Heart left ventricle (tissue), 16 donors: ENCODE data around the gene MAGI2. TPM values are rescaled to one million over a fixed set of nuclear protein-coding genes. Genes with fewer than 3 reads are reported as not detected.
A peak's percentile ranks its signal among the peaks of the same experiment; 100 is the strongest.

Experiments
- ATAC-seq, 4 donors: fragments of 200-7000 bp; cut with Tn5 transposase; one replicate each; pipeline ENCODE4 v1.9.1; 2020 to 2022; ENCODE audit warnings: moderate library complexity in 4 of 4, mild to moderate bottlenecking in 3 of 4, moderate number of reproducible peaks in 1 of 4
- DNase-seq, 5 donors: peaks; one replicate each; pipeline ENCODE4 v3.0.0-alpha.2; 2020
- H3K27ac ChIP-seq, 12 donors: fragments of 200-600 bp; sonication (generic) in 4 of 12; one replicate each; pipeline versions ENCODE4 v1.5.0 to v1.8.0; 2016 to 2022; ENCODE audit warnings: mild to moderate bottlenecking in 2 of 12
- H3K27me3 ChIP-seq, 9 donors: fragments of 200-600 bp; sonication (generic) in 2 of 9; one replicate each; pipeline versions ENCODE4 v1.5.1 to v1.8.0; 2016 to 2022; ENCODE audit warnings: mild to moderate bottlenecking in 3 of 9
- H3K36me3 ChIP-seq, 9 donors: fragments of 200-600 bp; sonication (generic) in 2 of 9; one replicate each; pipeline versions ENCODE4 v1.5.0 to v1.8.0; 2018 to 2022; ENCODE audit warnings: mild to moderate bottlenecking in 2 of 9
- H3K4me1 ChIP-seq, 12 donors: fragments of 200-600 bp; sonication (generic) in 4 of 12; one replicate each; pipeline versions ENCODE4 v1.5.0 to v1.8.0; 2016 to 2022; ENCODE audit warnings: mild to moderate bottlenecking in 3 of 12
- H3K4me3 ChIP-seq, 12 donors: fragments of 200-600 bp; sonication (generic) in 4 of 12; one replicate each; pipeline versions ENCODE4 v1.5.0 to v1.8.0; 2017 to 2022; ENCODE audit warnings: mild to moderate bottlenecking in 9 of 12, moderate library complexity in 4 of 12
- H3K9me3 ChIP-seq, 12 donors: fragments of 200-600 bp; sonication (generic) in 4 of 12; one replicate each; pipeline versions ENCODE4 v1.5.0 to v1.8.0; 2016 to 2022; ENCODE audit warnings: mild to moderate bottlenecking in 1 of 12
- POLR2A ChIP-seq, 2 donors: fragments of 450-650 bp; IDR thresholded peaks; one replicate each; pipeline ENCODE4 v1.6.1; 2017; ENCODE audit warnings: antibody characterized with exemption in 2 of 2, mild to moderate bottlenecking in 2 of 2, moderate library complexity in 2 of 2
- WGBS, 4 donors: extraction: QIAGEN DNeasy Blood & Tissue Kit in 2 of 4; methylation state at CpG; one replicate each; pipeline versions ENCODE4 v1.1.5 to v1.1.7; 2013 to 2018; 5-methylcytosine and 5-hydroxymethylcytosine counted together
- intact Hi-C, 10 donors: fragments of 100-400 bp; cut with DNase I; formaldehyde crosslinking; loops; one replicate each; pipeline versions ENCODE4 v1.11.1 to v1.14.2; 2022
- polyA plus RNA-seq, 2 donors: library from polyadenylated mRNA; stranded (reverse); fragments of 200-250 nt; gene quantifications; one replicate each; pipeline ENCODE4 v1.2.3, GENCODE V29; 2013
- total RNA-seq, 9 donors: library from RNA; depleted of rRNA in 2 of 9; stranded (reverse); fragments of >200 nt in 2 of 9; fragmentation: NEBNext Ultra II Directional in 3 of 9; extraction: Animal tissue kit (Norgen Biotek cat#: 25700) in 3 of 9; gene quantifications; one replicate each; pipeline versions ENCODE4 v1.1.0 to v1.2.4, GENCODE V29; 2016 to 2023
- TF ChIP-seq, protein P1 (sequence below), 12 donors: fragments of 200-600 bp; sonication (generic) in 4 of 12; IDR thresholded peaks; one replicate each; pipeline versions ENCODE4 v1.5.0 to v1.8.0; 2018 to 2022; ENCODE audit warnings: antibody characterized with exemption in 12 of 12, mild to moderate bottlenecking in 5 of 12
- donor health status: ischemic (EF 13 %, LVEDD 7.1; RV severe dilation, severe dysfunction).
- donor health status: healthy with polysubstance abuse.
- donor health status: DM: no; HTN: yes; CAD: no.
- donor health status: DM: no; HTN: no; CAD: no.
- donor health status: ischemic (EF 25% LVEDD 6.9; RV normal size, moderate dysfunction).
- donor health status: ischemic (EF 25% LVEDD 5.7; RV mildly dilated, moderate dysfunction).
- donor health status: healthy.
- donor health status: DM: yes; HTN: yes; CAD: no.
- donor health status: ischemic (EF 35%, LVEDD 5.7; RV mildly dilated, moderate dysfunction).
- donor health status: nonischemic (EF 11% LVEDD 7.7; RV severe dilation, severe dysfunction).
- donor health status: DM: yes; HTN: yes; CAD: no.
- donor health status: PGD.
- donor health status: ischemic (EF 29% LVEDD 5.4; RV normal size, mild dysfunction).
- donor health status: nonischemic (EF 23%, LVEDD 6.1; RV moderate dilation, normal function).

Gene MAGI2
- total and polyA plus RNA-seq, 11 donors: 1.1 to 6.8 (median 3.8) TPM

DNA sequence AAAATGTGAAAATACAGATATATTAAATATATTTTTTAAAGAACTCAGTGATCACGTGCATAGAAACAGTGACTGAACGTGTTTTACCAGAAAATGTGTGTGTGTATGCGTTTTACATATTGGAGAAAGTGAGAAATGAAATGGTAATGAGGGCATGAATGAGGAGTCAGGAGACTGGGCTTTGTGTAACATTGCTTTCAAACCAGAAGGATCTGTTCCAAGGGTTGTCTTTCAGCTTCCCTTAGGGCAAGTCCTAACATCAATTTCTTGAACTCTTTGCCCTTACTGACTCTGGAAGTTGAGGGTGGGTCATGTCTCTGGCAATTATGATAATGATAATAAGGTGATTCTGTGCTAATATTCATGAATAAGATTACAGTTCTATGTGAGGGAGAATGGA lies 1097.6 kb downstream of the MAGI2 start:
- no peaks in the 10 kb centered on the region for H3K9me3 ChIP-seq
- WGBS, 4 donors: 80 to 85% (median 84%) methylated on average over 3 of the region's 3 CpGs
- TF ChIP-seq, protein P1, sequence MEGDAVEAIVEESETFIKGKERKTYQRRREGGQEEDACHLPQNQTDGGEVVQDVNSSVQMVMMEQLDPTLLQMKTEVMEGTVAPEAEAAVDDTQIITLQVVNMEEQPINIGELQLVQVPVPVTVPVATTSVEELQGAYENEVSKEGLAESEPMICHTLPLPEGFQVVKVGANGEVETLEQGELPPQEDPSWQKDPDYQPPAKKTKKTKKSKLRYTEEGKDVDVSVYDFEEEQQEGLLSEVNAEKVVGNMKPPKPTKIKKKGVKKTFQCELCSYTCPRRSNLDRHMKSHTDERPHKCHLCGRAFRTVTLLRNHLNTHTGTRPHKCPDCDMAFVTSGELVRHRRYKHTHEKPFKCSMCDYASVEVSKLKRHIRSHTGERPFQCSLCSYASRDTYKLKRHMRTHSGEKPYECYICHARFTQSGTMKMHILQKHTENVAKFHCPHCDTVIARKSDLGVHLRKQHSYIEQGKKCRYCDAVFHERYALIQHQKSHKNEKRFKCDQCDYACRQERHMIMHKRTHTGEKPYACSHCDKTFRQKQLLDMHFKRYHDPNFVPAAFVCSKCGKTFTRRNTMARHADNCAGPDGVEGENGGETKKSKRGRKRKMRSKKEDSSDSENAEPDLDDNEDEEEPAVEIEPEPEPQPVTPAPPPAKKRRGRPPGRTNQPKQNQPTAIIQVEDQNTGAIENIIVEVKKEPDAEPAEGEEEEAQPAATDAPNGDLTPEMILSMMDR (IDR thresholded peaks at IDR 0.05): no peak
- DNase-seq (no peak), ATAC-seq (no peak)
- no peak overlapping the region for H3K27ac ChIP-seq
- intact Hi-C loops: no loop called here
- H3K36me3 ChIP-seq: no peaks in the 10 kb centered on the region
- no peak overlapping the region for H3K4me3 ChIP-seq
- H3K4me1 ChIP-seq: no peaks in the 10 kb centered on the region
- no peaks in the 10 kb centered on the region for H3K27me3 ChIP-seq

DNA sequence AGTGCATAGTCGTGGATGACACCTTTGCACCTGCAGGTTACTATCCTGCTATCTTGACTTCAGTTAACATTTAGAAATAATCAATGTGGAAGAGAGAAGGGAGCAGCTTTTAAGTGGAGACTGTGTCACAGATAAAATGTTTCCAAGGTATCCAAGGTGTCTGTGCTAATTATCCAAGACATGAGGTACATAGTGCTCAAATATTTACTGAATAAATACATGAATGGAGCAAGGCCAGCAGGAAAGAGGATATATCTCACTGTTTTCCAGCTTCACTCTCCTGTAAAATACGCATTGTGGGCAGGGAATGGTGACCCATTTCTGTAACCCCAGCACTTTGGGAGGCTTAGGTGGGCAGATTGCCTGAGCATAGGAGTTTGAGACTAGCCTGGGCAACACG lies 1102.5 kb downstream of the MAGI2 start:
- Histone ChIP-seq H3K27ac (no peak overlapping the region), H3K9me3 (no peaks in the 10 kb centered on the region), H3K4me1 (peaks cover 0 to 8% (median 0%) of the 10 kb centered on the region in 12 donors), H3K4me3 (no peak overlapping the region), H3K27me3 (no peaks in the 10 kb centered on the region), H3K36me3 (no peaks in the 10 kb centered on the region)
- intact Hi-C loops: no loop called here
- TF ChIP-seq POLR2A (IDR thresholded peaks at IDR 0.05): no peak
- TF ChIP-seq, protein P1 (IDR thresholded peaks at IDR 0.05): no peak
- DNase-seq (no peak), ATAC-seq (no peak)
- 74 to 95% (median 85%) methylated on average over 3 of the region's 3 CpGs for WGBS, 4 donors

DNA sequence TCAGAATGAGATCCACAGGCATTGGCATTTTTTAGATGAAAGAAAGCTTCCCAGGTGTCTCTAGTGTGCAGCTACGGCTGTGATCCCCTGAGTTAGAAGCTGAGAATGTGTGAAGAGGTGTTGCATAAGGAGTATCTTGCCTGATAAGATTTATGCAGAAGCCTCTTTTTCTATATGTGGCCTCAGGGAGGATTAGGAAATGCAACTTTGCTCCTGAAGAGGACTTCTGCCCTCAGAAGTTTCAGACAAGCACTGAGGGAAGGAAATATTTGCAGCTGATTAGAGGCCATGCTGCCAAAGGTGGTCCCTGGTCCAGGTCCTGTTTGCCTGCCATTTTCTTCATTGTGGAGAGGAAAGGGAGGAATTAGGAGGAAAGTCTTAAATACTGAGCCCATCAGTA lies 1103.1 kb downstream of the MAGI2 start:
- whole genome bisulfite sequencing, 4 donors: 36 to 77% (median 54%) methylated on average over 1 of the region's 1 CpG
- intact Hi-C loops: no loop called here

DNA sequence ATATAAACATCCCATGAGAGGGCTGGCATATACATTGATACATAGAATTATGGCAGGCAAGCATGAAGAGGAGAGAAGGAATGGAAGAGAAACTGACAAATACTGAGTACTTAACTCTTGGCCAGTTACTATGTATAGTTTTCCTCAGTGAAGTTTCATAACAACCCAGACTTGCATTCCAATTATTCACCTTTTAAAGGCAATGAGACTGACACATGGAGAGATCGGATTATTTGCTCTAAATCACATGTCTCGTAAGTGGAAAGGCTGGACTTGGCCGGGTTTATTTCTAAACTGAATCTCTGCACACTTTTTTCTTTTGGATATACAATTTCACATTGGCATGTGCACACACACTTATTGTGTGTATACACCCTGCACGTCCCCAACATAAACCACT lies 1106.6 kb downstream of the MAGI2 start:
- H3K4me1 ChIP-seq: peaks cover 0 to 9% (median 0%) of the 10 kb centered on the region in 12 donors
- intact Hi-C loops: no loop called here
- ATAC-seq (peak in 1 of 4 donors; percentile 20), DNase-seq (no peak)
- H3K27me3 ChIP-seq: no peaks in the 10 kb centered on the region
- H3K9me3 ChIP-seq: no peaks in the 10 kb centered on the region
- TF ChIP-seq POLR2A (IDR thresholded peaks at IDR 0.05): no peak
- TF ChIP-seq, protein P1 (IDR thresholded peaks at IDR 0.05): no peak
- no peaks in the 10 kb centered on the region for H3K36me3 ChIP-seq
- WGBS, 4 donors: 73 to 80% (median 77%) methylated on average over 4 of the region's 4 CpGs
- no peak overlapping the region for H3K27ac ChIP-seq
- H3K4me3 ChIP-seq: no peak overlapping the region

More for the DNA sequence above, 1103.1 kb downstream of the MAGI2 start:
- H3K4me1 ChIP-seq: peaks cover 0 to 9% (median 0%) of the 10 kb centered on the region in 12 donors
- DNase-seq: no peak
- no peaks in the 10 kb centered on the region for H3K27me3 ChIP-seq
- H3K4me3 ChIP-seq: no peak overlapping the region
- H3K9me3 ChIP-seq: no peaks in the 10 kb centered on the region
- ATAC-seq: no peak
- no peaks in the 10 kb centered on the region for H3K36me3 ChIP-seq
- H3K27ac ChIP-seq: no peak overlapping the region
- TF ChIP-seq, protein P1 (IDR thresholded peaks at IDR 0.05): no peak
- no peak for TF ChIP-seq POLR2A (IDR thresholded peaks at IDR 0.05)
